H1 (cell line): ENCODE measurements around the gene ISOC2. TPM values are rescaled to one million over a fixed set of nuclear protein-coding genes. Genes with fewer than 3 reads are reported as not detected.

Experiments
- EGR1 ChIP-seq: IDR thresholded peaks from 2 replicates; pipeline ENCODE4 v1.6.1; 2011; ENCODE audit warnings: low read depth, low read length, borderline replicate concordance
- EZH2 ChIP-seq: fragments of 200-600 bp; sonication (generic); IDR thresholded peaks from 2 replicates; pipeline ENCODE4 v1.7.1; 2012; ENCODE audit warnings: low read depth, mild to moderate bottlenecking, moderate library complexity, low read length, inconsistent platforms; ENCODE audit not compliant: severe bottlenecking
- polyA plus RNA-seq, 7 experiments: library from polyadenylated mRNA; depleted of rRNA in 3 of 7; stranded (reverse) in 5 of 7; unstranded in 2 of 7; fragments of >200 nt in 5 of 7; fragments of 200-250 nt in 2 of 7; gene quantifications; 1 replicate in 5 of 7; 2 replicates in 1 of 7; 4 replicates in 1 of 7; pipeline versions ENCODE4 v1.2.1 to v1.2.3, GENCODE V29; 2011 to 2013; ENCODE audit warnings: missing spikeins in 2 of 7, mixed read lengths in 2 of 7
- total RNA-seq: library from RNA; stranded (reverse); fragmentation: NEBNext Ultra II Directional; extraction: Animal tissue kit (Norgen Biotek cat#: 25700); gene quantifications from 2 replicates; pipeline ENCODE4 v1.2.1, GENCODE V29; 2021

The ISOC2 gene
- total and polyA plus RNA-seq, 2 of the 8 experiments (the other 6 are each of a cell fraction or from before 2014, with no cell fraction given): 96.9 to 152 TPM

- TF ChIP-seq EZH2: no peak
- TF ChIP-seq EGR1: no peak
Measured at GRCh38 chr19:55461974-55462626, 658 bp upstream of the ISOC2 start (continued).
